ENCODE data around the gene GALNS.

- TF ChIP-seq, protein P1, sequence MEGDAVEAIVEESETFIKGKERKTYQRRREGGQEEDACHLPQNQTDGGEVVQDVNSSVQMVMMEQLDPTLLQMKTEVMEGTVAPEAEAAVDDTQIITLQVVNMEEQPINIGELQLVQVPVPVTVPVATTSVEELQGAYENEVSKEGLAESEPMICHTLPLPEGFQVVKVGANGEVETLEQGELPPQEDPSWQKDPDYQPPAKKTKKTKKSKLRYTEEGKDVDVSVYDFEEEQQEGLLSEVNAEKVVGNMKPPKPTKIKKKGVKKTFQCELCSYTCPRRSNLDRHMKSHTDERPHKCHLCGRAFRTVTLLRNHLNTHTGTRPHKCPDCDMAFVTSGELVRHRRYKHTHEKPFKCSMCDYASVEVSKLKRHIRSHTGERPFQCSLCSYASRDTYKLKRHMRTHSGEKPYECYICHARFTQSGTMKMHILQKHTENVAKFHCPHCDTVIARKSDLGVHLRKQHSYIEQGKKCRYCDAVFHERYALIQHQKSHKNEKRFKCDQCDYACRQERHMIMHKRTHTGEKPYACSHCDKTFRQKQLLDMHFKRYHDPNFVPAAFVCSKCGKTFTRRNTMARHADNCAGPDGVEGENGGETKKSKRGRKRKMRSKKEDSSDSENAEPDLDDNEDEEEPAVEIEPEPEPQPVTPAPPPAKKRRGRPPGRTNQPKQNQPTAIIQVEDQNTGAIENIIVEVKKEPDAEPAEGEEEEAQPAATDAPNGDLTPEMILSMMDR (IDR thresholded peaks at IDR 0.05) = no peak
- TF ChIP-seq USF2 (CRISPR knock-in tag; IDR thresholded peaks at IDR 0.05) = no peak
Observed at GRCh38 chr16:88853325-88853941, 3.3 kb downstream of the GALNS start.
